Naive B cell (primary cell): ENCODE results near the gene NUDT21. TPM values are rescaled to one million over a fixed set of nuclear protein-coding genes. Genes with fewer than 3 reads are reported as not detected.

ENCODE experiments used
- ATAC-seq, 2 donors: fragments of 150-1000 bp; cut with Tn5 transposase; 2 replicates each; pipeline ENCODE4 v1.10.0; 2021; ENCODE audit warnings: low read depth in 2 of 2, mild to moderate bottlenecking in 2 of 2, moderate library complexity in 2 of 2
- DNase-seq: peaks from one replicate; pipeline ENCODE4 v3.0.0; 2022
- H3K27ac Mint-ChIP-seq, 6 donors: one replicate each; pipeline ENCODE4 v1.8.0; 2020 to 2022; ENCODE audit warnings: mild to moderate bottlenecking in 6 of 6, mixed read lengths in 6 of 6, moderate library complexity in 5 of 6, inconsistent platforms in 2 of 6
- H3K27me3 Mint-ChIP-seq, 3 donors: one replicate each; pipeline ENCODE4 v1.8.0; 2021 to 2022; ENCODE audit warnings: mixed read lengths in 3 of 3, mild to moderate bottlenecking in 1 of 3
- H3K36me3 Mint-ChIP-seq, 2 donors: one replicate each; pipeline ENCODE4 v1.8.0; 2020 to 2022; ENCODE audit warnings: mixed read lengths in 2 of 2, inconsistent platforms in 1 of 2, mild to moderate bottlenecking in 1 of 2
- H3K4me1 Mint-ChIP-seq, 3 donors: one replicate each; pipeline ENCODE4 v1.8.0; 2020 to 2022; ENCODE audit warnings: mixed read lengths in 3 of 3, inconsistent platforms in 1 of 3, mild to moderate bottlenecking in 1 of 3, moderate library complexity in 1 of 3
- H3K4me3 Mint-ChIP-seq, 8 donors: one replicate each; pipeline ENCODE4 v1.8.0; 2020 to 2022; ENCODE audit warnings: mild to moderate bottlenecking in 8 of 8, mixed read lengths in 8 of 8, moderate library complexity in 8 of 8, inconsistent platforms in 2 of 8
- H3K9me3 Mint-ChIP-seq, 7 donors: one replicate each; pipeline ENCODE4 v1.8.0; 2020 to 2022; ENCODE audit warnings: mixed read lengths in 7 of 7, mild to moderate bottlenecking in 5 of 7, inconsistent platforms in 2 of 7, moderate library complexity in 1 of 7
- polyA plus RNA-seq, 6 donors: library from polyadenylated mRNA; unstranded; fragments of 300-500 nt; fragmentation: Illumina TruSeq; gene quantifications; one replicate each; pipeline ENCODE4 v1.2.3, GENCODE V29; 2021; ENCODE audit warnings: low read depth in 6 of 6

NUDT21 gene
- polyA plus RNA-seq, 6 donors from 2014 or later, result 61.6 to 83.9 (median 71.4) TPM

DNA sequence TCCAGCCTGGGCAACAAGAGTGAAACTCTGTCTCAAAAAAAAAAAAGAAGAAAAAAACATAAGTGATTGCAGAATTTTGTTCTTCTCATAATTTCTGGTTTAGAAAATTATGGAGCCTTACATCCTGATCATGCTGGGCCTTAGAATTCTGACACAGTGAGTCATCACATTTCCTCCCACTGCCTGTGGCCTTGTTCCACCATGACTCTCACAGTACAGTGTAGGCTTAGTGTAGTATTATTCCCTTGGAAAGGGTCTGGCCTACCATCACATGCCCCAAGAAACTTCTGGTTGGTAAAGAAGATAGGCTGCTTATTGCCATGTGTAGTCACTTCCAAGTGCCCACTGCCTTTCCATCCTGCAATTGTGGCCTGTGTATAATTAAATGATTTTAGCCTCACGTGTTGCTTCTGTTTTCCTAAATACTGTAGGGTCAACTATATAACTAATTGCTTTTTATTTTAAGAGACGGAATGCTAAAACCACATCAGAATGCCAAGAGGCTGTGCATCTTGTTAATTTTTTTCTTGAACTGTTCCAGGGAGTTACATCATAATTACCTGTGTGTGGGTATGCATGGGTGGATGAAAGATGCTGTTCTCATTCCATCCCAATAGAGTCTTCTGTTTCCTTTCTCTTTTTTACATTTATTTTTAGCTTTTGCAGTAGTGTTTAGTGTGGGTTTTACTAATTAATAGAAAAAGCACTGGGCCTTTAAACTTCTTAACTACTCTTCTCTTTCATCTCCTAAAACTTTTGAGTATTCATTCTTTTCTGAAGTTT, 26.2 kb upstream of the NUDT21 start:
- no peak overlapping the region for H3K4me3 Mint-ChIP-seq
- H3K4me1 Mint-ChIP-seq, result no peaks in the 10 kb centered on the region
- ATAC-seq, result no peak
- peaks cover 0 to 15% of the 10 kb centered on the region in 2 donors for H3K36me3 Mint-ChIP-seq
- peak overlapping the region in 1 of 6 donors; percentile 39 for H3K27ac Mint-ChIP-seq
- no peak for DNase-seq
- no peaks in the 10 kb centered on the region for H3K27me3 Mint-ChIP-seq
- no peaks in the 10 kb centered on the region for H3K9me3 Mint-ChIP-seq

DNA sequence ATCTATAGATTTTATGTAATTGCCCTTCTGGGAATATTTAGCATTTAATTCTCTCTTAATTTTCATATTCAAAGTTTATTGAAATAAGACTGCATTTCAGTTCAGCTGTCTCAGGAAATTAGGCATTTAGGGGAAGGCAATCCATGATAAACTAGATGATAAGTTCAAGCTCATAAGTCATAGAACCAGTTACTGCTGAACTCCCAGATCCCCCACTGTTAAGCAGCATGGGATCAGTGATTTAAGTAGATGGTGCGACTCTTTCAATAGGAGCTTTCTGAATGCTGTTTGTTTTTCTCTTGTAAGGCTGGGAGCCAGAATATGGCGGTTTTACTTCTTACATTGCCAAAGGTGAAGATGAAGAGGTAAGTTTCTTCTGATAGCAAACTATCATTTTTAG, 24.1 kb upstream of the NUDT21 start:
- DNase-seq (no peak), ATAC-seq (no peak)

DNA sequence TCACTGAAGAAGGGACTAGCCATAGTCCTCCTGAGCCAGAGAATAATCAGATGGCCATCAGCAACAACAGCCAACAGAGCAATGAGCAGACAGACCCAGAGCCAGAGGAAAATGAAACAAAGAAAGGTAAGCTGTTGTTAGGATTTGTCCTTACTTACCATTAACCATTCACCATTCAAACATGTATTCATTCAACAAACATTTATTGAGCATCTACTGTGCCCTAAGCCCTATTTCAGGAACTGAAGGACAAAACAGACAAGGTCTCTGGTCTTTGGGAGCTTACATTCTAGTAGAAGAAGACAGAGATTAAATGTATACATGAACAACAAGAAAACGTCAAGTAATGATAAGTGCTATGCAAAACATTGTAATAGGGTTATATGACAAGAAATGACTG, 19.5 kb upstream of the NUDT21 start:
- no peak for ATAC-seq
- no peaks in the 10 kb centered on the region for H3K9me3 Mint-ChIP-seq

More for the DNA sequence above, 24.1 kb upstream of the NUDT21 start:
- Mint-ChIP-seq H3K4me1 (no peaks in the 10 kb centered on the region), H3K36me3 (peaks cover 7 to 12% of the 10 kb centered on the region in 2 donors), H3K4me3 (no peak overlapping the region), H3K27me3 (no peaks in the 10 kb centered on the region), H3K9me3 (no peaks in the 10 kb centered on the region), H3K27ac (peak overlapping the region in 1 of 6 donors; percentile 46)

GRCh38 chr16:56470232-56470631, 19.1 kb upstream of the NUDT21 start:
- Mint-ChIP-seq H3K9me3 (no peaks in the 10 kb centered on the region), H3K27ac (peak overlapping the region in 1 of 6 donors; percentile 91), H3K4me3 (no peak overlapping the region), H3K4me1 (peaks cover 0 to 3% (median 0%) of the 10 kb centered on the region in 3 donors), H3K27me3 (no peaks in the 10 kb centered on the region), H3K36me3 (peaks cover 22 to 26% of the 10 kb centered on the region in 2 donors)
- ATAC-seq (no peak), DNase-seq (no peak)

More for the DNA sequence above, 19.5 kb upstream of the NUDT21 start:
- DNase-seq, result no peak
- no peaks in the 10 kb centered on the region for H3K27me3 Mint-ChIP-seq
- H3K4me3 Mint-ChIP-seq, result no peak overlapping the region
- peaks cover 0 to 3% (median 0%) of the 10 kb centered on the region in 3 donors for H3K4me1 Mint-ChIP-seq
- peaks cover 18 to 26% of the 10 kb centered on the region in 2 donors for H3K36me3 Mint-ChIP-seq
- H3K27ac Mint-ChIP-seq, result peak overlapping the region in 1 of 6 donors; percentile 91

DNA sequence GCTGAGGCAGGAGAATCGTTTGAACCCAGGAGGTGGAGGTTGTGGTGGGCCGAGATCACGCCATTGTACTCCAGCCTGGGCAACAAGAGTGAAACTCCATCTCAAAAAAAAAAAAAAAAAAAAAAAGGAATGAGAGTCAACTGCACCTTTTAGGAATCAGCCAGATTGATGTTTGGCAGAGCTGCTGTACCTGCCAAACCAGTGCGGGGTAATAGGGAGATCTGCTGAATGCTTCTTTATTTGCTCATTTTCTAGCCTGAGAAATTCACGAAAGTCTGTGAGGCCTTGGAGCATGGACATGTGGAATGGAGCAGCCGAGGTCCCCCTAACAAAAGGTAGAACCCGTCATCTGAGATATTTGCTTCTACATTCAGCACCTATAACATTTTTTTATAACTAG, 18.6 kb upstream of the NUDT21 start:
- H3K4me3 Mint-ChIP-seq, result no peak overlapping the region

DNA sequence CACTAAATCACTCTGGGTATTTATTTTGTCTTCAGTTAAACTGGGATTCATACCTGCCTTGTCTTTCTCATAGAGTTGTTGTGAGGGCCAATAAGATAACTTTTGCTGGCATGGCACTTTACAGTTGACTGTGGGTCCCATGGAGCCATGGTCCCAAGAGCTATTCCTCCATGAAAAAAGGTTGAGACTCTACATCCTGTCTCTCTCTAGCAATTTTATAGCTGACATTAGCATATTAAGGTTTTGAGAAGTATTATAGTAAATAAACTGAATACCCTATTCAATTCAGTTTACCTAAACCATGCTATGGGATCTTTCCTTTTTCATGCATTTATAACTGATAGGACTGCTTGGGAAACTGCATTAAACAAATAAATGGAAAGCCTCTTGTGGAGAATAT, 17.7 kb upstream of the NUDT21 start:
- DNase-seq (no peak), ATAC-seq (no peak)
- Mint-ChIP-seq H3K27me3 (no peaks in the 10 kb centered on the region), H3K4me3 (no peak overlapping the region), H3K36me3 (peaks cover 31 to 32% of the 10 kb centered on the region in 2 donors), H3K9me3 (no peaks in the 10 kb centered on the region), H3K27ac (no peak overlapping the region), H3K4me1 (peaks cover 0 to 3% (median 0%) of the 10 kb centered on the region in 3 donors)

More for the DNA sequence above, 18.6 kb upstream of the NUDT21 start:
- no peaks in the 10 kb centered on the region for H3K27me3 Mint-ChIP-seq
- DNase-seq (no peak), ATAC-seq (no peak)
- peaks cover 0 to 3% (median 0%) of the 10 kb centered on the region in 3 donors for H3K4me1 Mint-ChIP-seq
- no peaks in the 10 kb centered on the region for H3K9me3 Mint-ChIP-seq
- H3K36me3 Mint-ChIP-seq, result peaks cover 23 to 26% of the 10 kb centered on the region in 2 donors
- peak overlapping the region in 1 of 6 donors; percentile 11 for H3K27ac Mint-ChIP-seq

GRCh38 chr16:56466344-56466743, 15.2 kb upstream of the NUDT21 start:
- DNase-seq (no peak), ATAC-seq (no peak)
- no peak overlapping the region for H3K27ac Mint-ChIP-seq
- peaks cover 0 to 3% (median 0%) of the 10 kb centered on the region in 3 donors for H3K4me1 Mint-ChIP-seq
- H3K4me3 Mint-ChIP-seq, result no peak overlapping the region
- H3K36me3 Mint-ChIP-seq, result peaks cover 37 to 42% of the 10 kb centered on the region in 2 donors
- H3K9me3 Mint-ChIP-seq, result no peaks in the 10 kb centered on the region
- H3K27me3 Mint-ChIP-seq, result no peaks in the 10 kb centered on the region

DNA sequence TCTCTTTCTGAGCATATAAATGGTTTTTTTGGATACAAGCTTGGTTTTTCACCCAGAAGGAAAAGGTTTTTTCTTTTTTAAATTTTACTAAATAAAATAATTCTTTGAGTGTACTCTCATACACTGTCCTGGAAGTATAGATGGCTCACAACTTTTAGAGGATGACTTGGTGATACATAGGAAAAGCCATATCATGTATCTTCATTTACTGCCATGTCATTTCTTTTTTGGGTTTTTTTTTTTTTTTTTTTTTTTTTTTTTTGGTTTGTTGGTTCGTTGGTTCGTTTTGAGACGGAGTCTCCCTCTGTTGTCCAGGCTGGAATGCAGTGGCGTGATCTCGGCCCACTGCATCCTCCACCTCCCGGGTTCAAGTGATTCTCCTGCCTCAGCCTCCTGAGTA, 12.0 kb upstream of the NUDT21 start:
- no peaks in the 10 kb centered on the region for H3K27me3 Mint-ChIP-seq
- no peak overlapping the region for H3K4me3 Mint-ChIP-seq
- H3K27ac Mint-ChIP-seq, result no peak overlapping the region
- ATAC-seq (no peak), DNase-seq (no peak)
- H3K4me1 Mint-ChIP-seq, result peaks cover 0 to 2% (median under 1%) of the 10 kb centered on the region in 3 donors
- H3K9me3 Mint-ChIP-seq, result no peaks in the 10 kb centered on the region
- peaks cover 24 to 35% of the 10 kb centered on the region in 2 donors for H3K36me3 Mint-ChIP-seq

- Mint-ChIP-seq H3K4me3 (no peak overlapping the region), H3K9me3 (no peaks in the 10 kb centered on the region), H3K4me1 (peaks cover 0 to 6% (median 5%) of the 10 kb centered on the region in 3 donors), H3K27ac (peak overlapping the region in 2 of 6 donors; percentile 21 to 79), H3K36me3 (peaks cover 24 to 36% of the 10 kb centered on the region in 2 donors), H3K27me3 (no peaks in the 10 kb centered on the region)
- ATAC-seq (no peak), DNase-seq (no peak)
Observed at GRCh38 chr16:56462064-56462796, 11.1 kb upstream of the NUDT21 start.

DNA sequence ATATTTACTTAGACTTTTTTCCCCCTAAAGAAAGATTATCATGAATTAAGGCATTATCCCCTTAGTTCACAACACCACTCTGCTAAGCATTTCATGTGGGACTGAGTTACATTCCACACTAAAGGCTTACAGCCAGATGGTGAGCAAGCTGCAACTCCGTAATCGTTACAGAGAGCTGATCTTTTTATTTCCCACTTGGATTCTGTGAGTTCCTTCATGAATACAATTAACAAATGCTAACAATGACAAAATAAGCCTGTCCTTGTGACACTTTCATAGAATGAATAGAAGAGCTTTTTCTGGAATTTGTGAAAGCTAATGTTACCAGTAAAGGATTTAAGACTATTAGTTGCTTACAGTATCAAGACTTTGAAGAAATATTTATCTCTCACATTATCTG, 9.0 kb upstream of the NUDT21 start:
- H3K27me3 Mint-ChIP-seq, result no peaks in the 10 kb centered on the region
- H3K4me1 Mint-ChIP-seq, result peaks cover 0 to 8% (median 6%) of the 10 kb centered on the region in 3 donors
- H3K36me3 Mint-ChIP-seq, result peaks cover 35 to 41% of the 10 kb centered on the region in 2 donors

DNA sequence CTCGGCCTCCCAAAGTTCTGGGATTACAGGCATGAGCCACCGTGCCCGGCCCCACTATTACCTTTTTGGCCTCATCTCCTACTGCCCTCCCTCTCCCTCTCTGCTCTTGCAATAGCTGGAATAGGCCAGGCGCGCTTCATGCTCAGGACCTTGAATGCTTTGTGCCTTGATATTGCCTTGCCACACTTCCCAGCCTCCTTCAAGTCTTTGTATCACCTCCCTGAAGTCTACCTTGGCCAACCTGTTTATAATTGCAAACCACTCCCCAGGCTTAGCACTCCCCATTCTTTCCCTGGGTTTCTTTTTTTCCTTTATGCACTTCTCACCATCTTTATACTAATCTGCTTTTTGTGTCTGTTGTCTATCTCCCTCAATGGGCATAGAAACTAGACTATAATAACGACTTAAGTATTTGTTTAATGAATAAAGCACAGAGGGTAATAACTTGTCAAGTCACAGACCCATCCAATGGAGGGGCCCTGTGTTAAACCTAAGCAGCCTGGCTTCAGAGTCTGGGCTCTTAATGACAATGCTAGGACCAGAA, 6.9 kb upstream of the NUDT21 start:
- ATAC-seq (no peak), DNase-seq (no peak)
- no peaks in the 10 kb centered on the region for H3K9me3 Mint-ChIP-seq
- no peaks in the 10 kb centered on the region for H3K27me3 Mint-ChIP-seq
- peaks cover 0 to 8% (median 6%) of the 10 kb centered on the region in 3 donors for H3K4me1 Mint-ChIP-seq
- H3K4me3 Mint-ChIP-seq, result peak overlapping the region in 1 of 8 donors; percentile 61
- H3K36me3 Mint-ChIP-seq, result peaks cover 36% of the 10 kb centered on the region in 2 donors
- H3K27ac Mint-ChIP-seq, result peak overlapping the region in 1 of 6 donors; percentile 11

More for the DNA sequence above, 9.0 kb upstream of the NUDT21 start:
- ATAC-seq, result no peak
- H3K27ac Mint-ChIP-seq, result no peak overlapping the region
- DNase-seq, result no peak
- no peaks in the 10 kb centered on the region for H3K9me3 Mint-ChIP-seq
- H3K4me3 Mint-ChIP-seq, result no peak overlapping the region

GRCh38 chr16:56451753-56452689, 889 bp upstream of the NUDT21 start:
- DNase-seq (no peak), ATAC-seq (peak; percentile 25 to 32)
- Mint-ChIP-seq H3K4me3 (peak overlapping the region; percentile 89 to 99 (median 99)), H3K27me3 (no peaks in the 10 kb centered on the region), H3K27ac (peak overlapping the region; percentile 84 to 96 (median 95)), H3K4me1 (peaks cover 27 to 37% (median 34%) of the 10 kb centered on the region in 3 donors), H3K36me3 (peaks cover 21 to 27% of the 10 kb centered on the region in 2 donors), H3K9me3 (no peaks in the 10 kb centered on the region)
